GM21360 (cell line): ENCODE measurements around the gene MCF2L.

Experiments used
- ATAC-seq: cut with Tn5 transposase; IDR thresholded peaks from one replicate; pipeline ENCODE4 v1.9.1; 2021; ENCODE audit warnings: mild to moderate bottlenecking, moderate library complexity; ENCODE audit not compliant: unreplicated experiment

The MCF2L gene

DNA sequence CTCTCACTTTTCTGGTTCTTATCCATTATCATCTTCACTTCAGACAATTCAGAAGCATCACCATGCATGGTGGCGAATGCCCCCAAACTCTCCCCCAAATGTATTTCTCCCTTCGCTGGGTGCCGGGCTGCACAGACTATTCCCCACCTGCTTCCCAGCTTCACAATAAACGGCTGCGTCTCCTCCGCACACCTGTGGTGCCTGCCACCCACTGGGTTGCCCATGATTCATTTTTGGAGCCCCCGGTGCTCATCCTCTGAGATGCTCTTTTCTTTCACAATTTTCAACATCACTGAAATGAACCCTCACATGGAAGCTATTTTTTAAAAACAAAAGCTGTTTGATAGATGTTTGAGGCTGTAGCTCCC lies 150.8 kb downstream of the MCF2L start:
- no peak for ATAC-seq

DNA sequence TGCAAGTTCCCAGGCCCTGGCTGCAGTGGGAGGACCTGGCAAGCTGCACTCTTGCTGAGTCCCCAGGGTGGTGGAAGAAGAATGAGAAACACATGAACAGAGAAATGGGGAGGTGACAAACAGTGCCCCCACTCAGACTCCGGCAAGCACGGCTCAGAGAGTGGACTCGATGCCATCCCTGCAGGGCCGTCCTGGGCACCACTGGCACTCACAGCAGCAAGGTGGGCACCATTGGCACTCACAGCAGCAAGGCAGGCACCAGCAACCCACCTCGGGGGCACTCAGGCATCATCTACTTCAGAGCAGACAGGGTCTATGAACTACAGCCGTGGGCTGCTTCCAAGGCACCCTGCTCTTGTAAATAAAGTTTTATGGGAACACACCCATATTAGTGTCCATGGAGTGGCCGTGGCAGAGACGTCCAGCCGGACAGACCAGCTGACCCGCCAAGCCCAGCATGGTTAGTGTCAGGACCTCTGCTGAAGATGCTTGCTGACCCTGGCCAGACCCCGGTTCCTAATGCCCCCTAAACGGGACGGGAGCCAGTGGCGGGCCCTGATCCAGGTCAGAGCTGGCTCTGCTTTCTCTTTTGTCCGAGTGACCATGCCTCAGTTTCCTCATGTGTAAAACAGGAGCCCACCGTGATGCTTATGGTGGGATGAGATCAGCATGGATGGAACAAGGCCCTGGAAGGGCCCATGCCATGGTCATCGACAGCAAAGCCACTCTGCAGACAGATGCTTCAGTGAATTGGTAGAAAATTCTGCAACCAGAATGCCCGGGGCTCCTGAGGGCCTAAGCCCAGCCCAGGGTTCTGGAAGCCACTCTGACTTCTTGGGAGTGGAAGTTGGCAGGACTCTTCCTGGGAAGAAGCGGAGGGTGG lies 151.5 kb downstream of the MCF2L start:
- no peak for ATAC-seq

DNA sequence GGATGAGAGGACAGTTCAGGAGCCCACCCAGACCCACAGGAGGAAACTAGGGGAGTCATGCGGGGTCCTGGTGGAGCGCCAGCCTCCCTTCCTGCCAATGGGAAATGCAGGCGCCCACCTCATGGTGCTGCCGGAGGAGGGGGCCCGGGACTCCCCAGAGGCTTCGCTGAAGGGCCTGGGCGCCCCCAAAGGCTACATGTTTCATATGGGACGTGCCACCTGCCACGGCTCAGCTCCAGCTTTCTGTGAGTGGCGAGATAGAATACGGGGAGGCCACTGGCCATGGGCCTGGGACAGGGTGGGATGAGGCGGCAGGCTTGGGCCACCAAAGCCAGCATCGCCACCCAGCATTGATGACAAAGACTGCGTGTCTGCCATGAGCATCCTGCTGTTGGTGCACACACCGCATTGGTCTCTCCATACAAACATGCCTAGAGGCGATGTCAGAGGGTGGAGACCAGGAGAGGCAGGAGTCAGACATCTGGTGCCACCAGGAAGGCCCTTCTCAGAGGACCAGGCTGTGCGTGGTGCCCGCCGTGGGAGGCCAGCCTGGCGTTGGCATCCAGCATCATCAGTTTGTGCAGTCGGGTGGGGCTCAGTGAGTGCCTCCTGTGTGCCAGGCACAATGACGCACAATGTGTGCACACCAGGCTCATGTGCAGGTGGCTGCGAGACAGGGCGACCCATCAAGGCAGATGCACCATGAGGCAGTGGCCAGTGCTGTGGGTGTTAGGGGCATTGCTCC lies 152.3 kb downstream of the MCF2L start:
- no peak for ATAC-seq

DNA sequence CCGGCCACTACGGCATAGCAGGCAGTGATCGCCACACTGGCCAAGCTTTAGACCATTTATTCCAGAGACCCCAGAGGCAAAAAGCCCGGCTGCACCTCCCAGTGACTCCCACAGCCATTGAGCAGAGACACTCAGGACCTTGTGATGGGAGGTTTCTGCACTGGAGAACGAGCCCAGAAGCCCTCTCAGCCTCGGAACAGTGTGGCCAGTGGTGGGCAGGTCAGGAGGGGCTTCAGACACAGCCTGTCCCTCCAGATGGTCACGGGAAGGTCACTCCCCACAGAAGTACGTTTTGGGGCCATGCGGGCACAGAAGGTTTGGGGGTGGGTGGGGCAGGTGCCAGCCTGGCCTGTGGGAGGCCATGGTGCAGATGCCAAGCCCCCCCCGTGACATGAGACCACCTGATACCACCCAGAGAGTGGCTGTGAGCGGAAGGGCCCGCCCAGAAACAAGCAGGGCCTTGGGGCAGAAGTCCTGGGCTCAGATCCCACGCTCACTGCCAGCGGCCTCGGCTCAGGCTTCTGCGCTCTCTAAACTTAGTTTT lies 153.0 kb downstream of the MCF2L start:
- ATAC-seq, result no peak

DNA sequence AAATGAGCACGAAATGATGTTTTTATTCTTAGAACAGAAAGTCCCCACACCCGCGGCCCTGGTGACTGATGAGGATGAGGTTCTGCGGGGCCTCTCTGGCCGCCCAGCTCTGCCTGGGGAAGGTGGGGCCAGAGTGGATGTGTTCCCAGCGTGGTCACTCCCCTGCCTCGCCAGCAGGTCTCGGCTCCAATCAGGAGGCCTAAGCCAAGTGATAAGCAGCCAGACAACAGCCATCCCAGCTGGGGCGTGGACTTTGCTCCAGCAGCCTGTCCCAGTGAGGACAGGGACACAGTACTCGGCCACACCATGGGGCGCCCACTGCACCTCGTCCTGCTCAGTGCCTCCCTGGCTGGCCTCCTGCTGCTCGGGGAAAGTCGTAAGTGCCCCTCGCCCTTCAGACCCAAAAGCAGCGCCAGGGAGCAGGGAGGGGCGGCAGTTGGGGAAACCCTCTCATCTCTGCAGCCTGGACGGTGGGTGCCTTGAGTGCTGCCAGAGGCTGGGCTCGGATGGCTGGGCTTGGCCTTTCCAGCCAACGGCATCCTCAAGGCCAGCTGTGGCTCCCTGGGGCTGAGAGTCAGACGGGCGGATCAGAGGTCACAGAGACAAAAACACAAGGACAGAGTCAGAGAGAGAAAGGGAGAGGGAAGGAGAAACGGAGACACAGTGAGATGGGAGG lies 153.7 kb downstream of the MCF2L start, which contains the start of gene F10:
Gene F10, plus strand, starts transcription at position 250 of the 676 bp plus-strand sequence. Its CDS starts 57 bp downstream, at position 307.
- ATAC-seq, result no peak

DNA sequence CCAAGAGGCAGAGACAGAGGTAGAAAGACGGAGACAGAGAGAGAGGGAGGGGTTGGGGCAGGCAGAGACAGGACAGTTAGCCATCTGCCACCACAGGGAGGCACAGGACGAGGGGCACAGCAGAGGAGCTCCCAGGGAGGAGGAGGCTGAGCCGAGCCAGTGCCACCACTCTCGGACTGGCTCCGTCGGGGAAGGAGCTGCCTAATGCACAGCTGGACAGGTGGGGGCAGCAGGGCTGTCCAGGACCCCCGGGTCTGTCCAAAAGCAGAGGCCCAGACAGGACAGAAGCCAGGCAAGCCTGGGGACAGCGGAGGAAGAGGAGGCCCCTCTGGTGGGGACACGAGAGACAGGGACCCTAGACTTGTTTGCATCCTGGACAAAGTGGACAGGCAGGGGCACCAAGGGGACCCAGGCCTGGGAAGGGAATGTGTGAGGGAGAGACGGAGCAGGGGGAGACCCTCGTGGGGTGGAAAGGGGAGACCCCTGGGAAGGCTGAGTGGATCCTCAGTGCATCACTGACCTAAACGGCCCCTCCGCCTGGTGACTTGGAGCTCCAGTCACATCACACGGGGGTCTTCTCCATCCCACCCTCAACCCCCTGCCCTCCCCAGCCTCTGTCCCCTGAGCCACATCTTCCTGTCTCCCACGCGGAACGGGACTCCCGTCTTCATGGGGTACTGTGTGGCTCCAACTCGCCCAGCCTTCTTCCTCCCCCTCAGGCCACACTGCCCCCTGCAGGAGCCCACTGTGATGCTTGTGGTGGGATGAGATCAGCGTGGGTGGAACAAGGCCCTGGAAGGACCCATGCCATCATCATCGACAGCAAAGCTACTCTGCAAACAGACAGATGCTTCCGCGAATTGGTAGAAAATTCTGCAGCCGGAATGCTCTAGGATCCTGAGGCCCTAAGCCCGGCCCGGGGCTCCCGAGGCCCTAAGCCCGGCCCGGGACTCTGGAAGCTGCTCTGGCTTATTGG lies 154.5 kb downstream of the MCF2L start:
- ATAC-seq, result no peak

DNA sequence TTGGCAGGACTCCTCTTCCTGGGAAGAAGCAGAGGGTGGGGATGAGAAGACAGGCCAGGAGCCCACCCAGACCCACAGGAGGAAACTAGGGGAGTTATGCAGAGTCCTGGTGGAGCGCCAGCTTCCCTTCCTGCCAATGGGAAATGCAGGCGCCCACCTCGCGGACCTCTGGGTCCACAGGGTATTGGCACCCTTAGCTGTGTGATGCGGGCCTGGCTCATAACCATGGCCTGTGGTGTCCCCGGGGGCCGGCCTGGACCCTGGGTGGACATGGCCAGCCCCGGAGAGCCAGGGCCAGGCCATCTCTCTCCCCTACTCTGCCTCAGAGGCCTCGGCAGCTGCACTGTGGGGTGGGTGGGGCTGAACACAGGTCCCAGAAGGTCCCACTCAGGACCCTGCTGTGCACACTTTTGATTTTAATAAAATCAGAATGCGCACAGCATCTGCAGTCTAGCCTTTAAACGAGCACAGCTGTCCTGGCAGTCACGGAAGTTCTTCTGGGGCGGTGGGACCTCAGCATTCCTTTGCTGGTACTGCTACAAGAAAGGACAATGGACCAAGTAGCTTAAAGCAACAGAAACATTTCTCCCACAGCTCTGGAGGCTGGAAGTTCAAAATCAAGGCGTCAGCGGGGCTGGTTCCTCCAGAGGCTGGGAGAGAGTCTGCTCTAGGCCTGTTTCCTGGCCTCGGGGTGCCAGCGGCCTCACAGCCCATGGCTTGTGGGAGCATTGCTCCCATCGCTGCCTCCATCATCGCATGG lies 155.4 kb downstream of the MCF2L start:
- ATAC-seq, result no peak

DNA sequence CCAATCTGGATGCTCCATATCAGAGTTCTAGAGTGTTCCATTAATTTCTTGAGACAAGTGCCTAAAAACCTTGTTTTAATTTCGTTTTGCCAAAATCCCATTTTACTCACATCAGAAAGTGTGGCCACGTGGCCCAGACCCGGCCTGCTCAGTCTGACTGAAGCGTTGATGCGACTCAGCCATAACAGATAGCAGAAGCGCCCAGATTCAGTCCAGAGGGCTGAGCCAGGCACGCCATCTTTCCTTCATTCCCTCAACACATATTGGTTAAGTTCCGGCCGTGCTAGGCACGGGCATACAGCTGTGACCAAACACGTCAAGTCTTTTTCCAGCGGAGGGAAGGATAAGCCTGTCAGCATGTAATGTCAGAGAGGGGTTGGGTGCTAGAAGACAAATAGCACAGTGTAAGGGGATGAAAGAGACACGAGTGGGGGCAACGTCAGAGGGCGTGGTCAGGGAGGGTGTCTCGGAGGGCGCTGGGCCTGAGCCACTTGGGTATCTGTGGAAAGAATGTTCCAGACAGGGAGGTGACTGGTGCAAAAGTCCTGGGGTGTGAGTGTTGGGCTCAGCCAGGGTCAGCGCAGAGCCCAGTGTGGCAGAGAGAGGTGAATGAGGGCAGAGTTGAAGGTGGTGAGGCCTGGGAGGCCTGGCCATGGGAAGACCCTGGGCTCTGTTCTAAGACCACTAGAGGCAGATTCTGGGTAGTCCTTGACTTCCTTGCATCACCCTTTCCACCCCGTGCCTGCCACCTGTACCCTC lies 156.7 kb downstream of the MCF2L start:
- ATAC-seq, result no peak

DNA sequence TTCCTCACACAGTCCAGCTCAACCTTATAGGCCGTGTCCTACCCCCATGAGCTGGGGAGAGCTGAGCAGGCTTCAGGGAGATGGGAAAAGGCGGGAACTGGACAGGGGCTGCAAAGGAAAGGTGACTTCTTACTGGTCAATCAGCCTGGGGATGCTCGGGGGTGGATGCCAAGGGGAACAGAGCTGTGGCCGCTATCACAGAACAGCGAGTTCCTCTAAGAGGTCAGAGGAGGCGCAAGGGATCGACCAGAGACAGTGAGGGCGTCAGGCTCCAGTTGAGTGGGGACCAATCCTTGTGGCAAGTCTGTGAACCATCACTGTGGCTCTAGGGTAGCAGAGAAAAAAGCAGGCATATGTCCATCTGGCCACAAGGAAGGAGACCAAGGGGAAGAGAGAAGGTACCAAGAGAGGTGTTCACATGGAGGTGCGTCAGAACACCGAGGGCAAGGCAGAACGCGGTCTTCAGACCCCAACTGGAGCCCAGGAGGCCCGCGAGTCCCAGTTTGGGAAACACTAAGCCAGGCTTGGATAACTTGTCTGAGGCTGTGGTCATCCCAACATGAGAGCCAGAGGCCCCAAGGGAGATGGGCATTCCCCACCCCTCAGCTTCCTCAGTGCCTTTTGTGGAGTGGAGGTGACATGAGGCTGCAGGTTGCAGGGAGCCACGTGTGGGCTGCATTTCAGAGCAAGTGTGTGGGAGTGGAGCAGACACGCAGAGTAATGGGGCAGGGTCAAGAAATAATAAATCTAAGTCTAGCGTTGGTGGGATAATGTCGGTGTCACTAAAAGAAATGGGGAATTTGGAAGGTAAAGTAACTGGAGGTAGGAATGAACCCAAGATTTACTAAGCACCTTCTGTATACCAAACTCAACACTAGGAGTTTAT lies 157.5 kb downstream of the MCF2L start:
- ATAC-seq, result no peak

DNA sequence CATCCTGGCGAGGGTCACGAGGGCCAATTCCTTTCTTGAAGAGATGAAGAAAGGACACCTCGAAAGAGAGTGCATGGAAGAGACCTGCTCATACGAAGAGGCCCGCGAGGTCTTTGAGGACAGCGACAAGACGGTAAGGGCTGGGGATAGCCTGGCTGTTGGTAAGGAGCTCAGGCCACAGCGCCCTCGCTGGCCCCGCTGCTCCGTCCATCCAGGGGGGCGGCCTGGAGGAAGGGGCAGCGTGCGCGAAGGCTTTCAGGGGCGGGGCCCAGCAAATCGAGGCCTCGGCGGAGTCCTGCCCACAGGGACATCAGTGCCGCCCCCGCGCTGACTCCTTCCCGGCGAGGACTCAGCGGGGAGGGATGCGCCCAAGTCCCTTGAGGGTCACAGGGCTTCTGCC lies 160.5 kb downstream of the MCF2L start:
- no peak for ATAC-seq

DNA sequence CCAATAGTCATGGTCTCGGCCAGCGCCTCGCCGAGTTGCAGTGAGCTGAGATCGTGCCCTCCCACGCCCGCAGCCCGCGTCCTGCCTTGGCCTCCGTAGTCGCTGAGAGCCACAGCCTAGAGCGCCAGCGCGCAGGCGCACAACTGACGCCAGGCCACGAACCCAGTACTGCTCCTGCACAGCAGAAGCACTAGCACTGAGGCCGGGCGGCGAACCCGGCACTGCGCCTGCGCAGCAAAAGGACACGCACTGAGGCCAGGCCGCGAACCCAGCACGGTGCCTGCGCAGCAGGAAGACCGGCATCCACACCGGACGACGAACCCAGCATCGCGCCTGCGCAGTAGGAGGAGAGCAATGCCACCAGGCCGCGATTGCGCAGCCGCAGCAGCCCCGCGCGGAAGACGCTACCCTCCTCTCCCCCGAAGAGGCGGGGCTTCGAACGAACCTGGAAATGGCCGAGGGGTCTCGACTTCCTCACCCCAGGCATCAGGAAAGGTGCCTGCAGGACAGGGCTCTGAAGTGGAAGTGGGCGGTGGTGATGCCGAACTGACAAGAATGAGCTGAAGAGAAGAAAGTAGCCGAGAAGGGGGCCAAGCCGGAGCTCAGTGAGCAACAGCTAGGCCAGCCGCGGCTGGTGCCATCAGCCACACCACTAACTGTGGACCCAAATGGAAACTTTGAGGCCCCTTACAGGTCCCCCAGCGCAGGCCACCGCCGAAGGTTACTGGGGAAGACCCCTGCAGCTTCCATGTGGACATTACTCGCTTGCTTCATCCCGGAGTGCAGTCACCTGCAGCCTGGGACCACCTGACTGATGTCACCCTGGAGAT lies 161.1 kb downstream of the MCF2L start:
- no peak for ATAC-seq

DNA sequence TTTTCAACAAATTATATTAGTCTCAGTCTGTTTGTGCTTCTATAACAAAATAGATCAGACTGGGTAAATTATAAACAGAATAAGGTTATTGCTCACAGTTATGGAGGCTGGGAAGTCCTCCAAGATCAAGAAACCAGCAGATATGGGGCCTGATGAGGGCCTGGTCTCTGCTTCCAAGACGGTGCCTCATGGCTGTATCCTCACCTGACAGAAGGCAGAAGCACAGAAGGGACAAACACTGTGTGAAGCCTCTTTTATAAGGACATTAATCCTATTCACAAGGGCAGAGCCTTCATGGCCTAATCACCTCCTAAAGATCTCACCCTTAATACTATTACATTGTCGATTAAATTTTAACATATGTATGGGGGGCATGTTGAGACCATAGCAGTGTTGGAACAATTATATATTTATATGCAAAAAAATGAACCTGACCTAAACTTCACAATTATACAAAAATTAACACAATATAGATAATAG lies 166.3 kb downstream of the MCF2L start:
- no peak for ATAC-seq

DNA sequence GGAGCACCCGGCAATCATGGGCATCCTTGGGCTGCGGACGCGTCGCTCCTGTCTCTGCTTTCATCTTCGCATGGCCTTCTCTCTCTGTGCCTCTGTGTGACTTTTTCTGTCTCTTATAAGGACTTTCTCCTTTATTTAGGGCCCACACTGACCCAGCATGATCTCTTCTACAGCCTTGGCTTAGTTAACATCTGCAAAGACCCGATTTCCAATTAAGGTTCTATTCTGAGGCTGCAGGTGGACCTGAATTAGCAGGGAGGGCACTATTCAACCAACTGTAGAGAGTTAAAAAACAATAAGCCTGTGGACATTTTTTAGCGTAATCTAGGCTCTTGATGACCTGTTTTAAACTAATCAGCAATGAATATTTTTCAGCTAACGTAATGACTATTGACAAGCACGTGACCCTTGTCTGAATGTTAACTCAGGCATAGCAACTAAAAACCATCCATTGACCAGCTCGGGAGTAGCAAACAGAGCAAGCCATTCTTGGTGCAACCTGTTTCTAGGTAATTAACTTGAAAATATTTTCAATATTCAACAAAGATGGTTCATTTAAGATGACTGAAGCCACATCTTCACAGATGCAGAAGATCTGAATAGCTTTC lies 168.8 kb downstream of the MCF2L start:
- no peak for ATAC-seq

DNA sequence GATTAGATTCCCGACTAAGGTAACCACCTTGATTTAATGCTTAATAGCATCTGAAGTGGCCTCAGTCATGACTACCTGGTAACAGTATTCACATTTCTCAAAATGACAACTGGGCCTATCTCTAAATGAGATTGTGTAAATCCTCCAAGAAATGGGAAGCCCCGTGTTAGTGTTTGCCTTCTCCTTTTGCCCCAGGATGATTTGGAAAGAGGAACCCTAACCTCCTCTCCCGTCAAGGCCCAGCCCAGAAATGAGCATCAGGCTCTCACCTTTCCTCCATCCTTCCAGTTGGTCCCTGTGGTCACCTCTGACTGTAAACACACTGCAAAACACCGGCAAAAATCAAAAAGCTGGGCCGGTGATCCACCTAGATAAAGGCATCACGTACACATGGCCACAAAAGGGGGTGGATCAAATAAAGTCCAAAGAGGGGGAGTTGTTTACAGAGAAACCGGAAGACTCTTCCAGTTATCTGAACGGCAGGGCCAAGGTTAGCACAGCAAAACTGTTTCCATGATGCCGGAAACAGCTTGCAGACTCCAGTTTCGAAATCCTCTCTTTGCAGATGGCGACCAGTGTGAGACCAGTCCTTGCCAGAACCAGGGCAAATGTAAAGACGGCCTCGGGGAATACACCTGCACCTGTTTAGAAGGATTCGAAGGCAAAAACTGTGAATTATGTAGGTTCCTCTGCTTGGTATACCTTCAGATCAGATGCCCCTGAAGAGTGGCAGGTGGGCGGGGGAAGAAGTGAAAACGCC lies 170.0 kb downstream of the MCF2L start:
- ATAC-seq, result no peak

DNA sequence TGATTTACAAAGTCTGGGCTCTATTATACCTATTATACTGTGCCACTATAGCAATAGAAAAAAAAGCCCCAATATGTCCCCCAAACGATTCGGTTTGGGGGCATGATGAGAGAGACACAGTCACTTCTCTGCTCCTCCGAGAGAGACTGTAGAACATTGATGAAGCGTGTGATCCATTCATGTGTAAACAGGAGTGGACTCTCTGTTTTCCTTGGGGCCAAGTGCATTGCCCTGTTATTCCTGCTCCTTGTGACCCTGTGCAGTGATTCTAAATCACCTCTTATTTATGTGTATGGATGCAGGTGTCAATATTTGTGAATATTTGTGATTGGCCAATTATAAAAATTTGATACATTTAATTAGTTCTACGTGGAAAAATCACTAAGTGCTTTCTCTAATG lies 170.6 kb downstream of the MCF2L start:
- no peak for ATAC-seq
